ENCODE measurements around the gene NTRK1. TPM values are rescaled to one million over a fixed set of nuclear protein-coding genes. Genes with fewer than 3 reads are reported as not detected.

The NTRK1 gene
- polyA plus RNA-seq, 1 experiment, result 0.02 TPM

DNA sequence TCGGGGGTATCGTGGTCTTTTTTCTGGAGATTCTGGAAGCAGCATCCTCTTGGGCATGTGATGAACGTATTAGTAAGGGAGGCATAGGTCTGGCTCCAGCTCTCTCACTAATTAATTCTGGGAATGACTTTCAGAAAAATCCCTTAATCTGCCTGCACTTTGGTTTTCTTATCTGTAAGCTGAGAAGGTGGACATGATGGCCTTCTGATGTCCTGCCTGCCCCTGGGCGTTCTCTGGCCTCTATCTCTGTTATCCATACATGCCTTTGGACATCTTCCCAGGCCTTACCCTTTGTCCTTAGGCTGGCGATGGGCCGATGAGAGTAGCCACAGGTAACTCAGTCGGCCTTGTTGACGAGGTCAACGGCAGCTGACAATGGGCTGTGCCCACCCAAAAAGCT, 8.8 kb downstream of the NTRK1 start:
- no peak for DNase-seq (ENCODE audit: low read depth)
- ChIA-PET CTCF (interaction anchor here (1.6 to 4.0 kb wide), 4 partner anchors 9 to 143 kb away, joined by 5 to 33 read pairs (median 12); partner anchors contain the start of genes INSRR and NTRK1), POLR2A (interaction anchor here (0.6 kb wide), 1 partner anchor 161 kb away, joined by 3 read pairs; no protein-coding TSS in a partner anchor)
- Histone ChIP-seq H3K36me3 (ENCODE audit: control insufficient read depth, insufficient read depth, low read length) (no peaks in the 10 kb centered on the region), H3K27me3 (ENCODE audit: control insufficient read depth, insufficient read depth, low read length) (peaks cover 4% of the 10 kb centered on the region), H3K4me3 (ENCODE audit: low read depth, low read length) (no peak overlapping the region)
- TF ChIP-seq CTCF (IDR thresholded peaks at IDR 0.05; ENCODE audit: insufficient read depth, low read depth, low read length), result no peak

GRCh38 chr1:156873659-156874058, 13.0 kb downstream of the NTRK1 start:
- POLR2A ChIA-PET, result no interaction called here
- Histone ChIP-seq H3K4me3 (ENCODE audit: low read depth, low read length) (no peak overlapping the region), H3K36me3 (ENCODE audit: control insufficient read depth, insufficient read depth, low read length) (no peaks in the 10 kb centered on the region), H3K27me3 (ENCODE audit: control insufficient read depth, insufficient read depth, low read length) (peaks cover 11% of the 10 kb centered on the region)
- DNase-seq (ENCODE audit: low read depth), result no peak
- TF ChIP-seq CTCF (IDR thresholded peaks at IDR 0.05; ENCODE audit: insufficient read depth, low read depth, low read length), result no peak
- CTCF ChIA-PET, result interaction anchor here (0.6 to 5.9 kb wide), 4 partner anchors 13 to 73 kb away, joined by 3 to 31 read pairs (median 6); partner anchors contain the start of genes INSRR and NTRK1

- peaks cover 14% of the 10 kb centered on the region for H3K27me3 ChIP-seq (ENCODE audit: control insufficient read depth, insufficient read depth, low read length)
- CTCF ChIA-PET, result interaction anchor here (1.1 to 5.9 kb wide), 6 partner anchors 13 to 148 kb away, joined by 4 to 31 read pairs (median 5); partner anchors contain the start of genes INSRR and NTRK1
- no peaks in the 10 kb centered on the region for H3K36me3 ChIP-seq (ENCODE audit: control insufficient read depth, insufficient read depth, low read length)
- H3K4me3 ChIP-seq (ENCODE audit: low read depth, low read length), result no peak overlapping the region
- POLR2A ChIA-PET, result no interaction called here
- no peak for DNase-seq (ENCODE audit: low read depth)
- TF ChIP-seq CTCF (IDR thresholded peaks at IDR 0.05; ENCODE audit: insufficient read depth, low read depth, low read length), result no peak
Observed at GRCh38 chr1:156874142-156874541, 13.5 kb downstream of the NTRK1 start.

DNA sequence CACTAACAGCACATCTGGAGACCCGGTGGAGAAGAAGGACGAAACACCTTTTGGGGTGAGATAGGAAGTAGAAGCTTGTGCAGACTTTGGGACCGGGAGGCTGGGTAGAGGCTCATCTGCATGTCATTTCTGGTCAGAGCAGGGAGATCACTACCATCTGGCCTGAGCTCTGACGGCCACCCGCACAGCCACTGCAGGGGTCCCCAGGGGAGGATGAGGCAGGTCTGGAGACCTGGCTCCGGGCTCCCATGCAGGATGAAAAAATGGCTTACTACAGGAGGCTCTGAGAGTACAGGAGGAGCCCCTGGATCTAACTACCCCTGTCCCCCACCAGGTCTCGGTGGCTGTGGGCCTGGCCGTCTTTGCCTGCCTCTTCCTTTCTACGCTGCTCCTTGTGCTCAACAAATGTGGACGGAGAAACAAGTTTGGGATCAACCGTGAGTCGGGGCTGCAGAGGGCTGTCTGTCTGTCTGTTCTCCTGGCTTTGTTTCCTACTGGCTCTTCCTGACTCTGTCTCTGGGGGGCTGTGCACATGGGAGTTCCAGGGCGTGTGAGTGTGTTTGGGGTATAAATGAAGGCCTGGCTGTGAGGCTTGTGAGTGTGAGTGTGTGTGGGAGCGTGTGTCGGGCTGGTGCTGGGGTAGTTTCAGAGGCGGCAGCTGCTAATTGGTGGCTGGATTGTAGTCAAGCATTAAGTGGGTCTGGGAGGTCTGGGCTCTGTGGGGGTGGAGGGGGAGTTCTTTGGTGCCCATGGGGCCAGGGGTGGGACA, 14.1 kb downstream of the NTRK1 start:
- Histone ChIP-seq H3K4me3 (ENCODE audit: low read depth, low read length) (no peak overlapping the region), H3K27me3 (ENCODE audit: control insufficient read depth, insufficient read depth, low read length) (peaks cover 16% of the 10 kb centered on the region), H3K36me3 (ENCODE audit: control insufficient read depth, insufficient read depth, low read length) (no peaks in the 10 kb centered on the region)
- CTCF ChIA-PET, result interaction anchor here (1.1 to 5.9 kb wide), 6 partner anchors 14 to 148 kb away, joined by 4 to 31 read pairs (median 5); partner anchors contain the start of genes INSRR and NTRK1
- no peak for TF ChIP-seq CTCF (IDR thresholded peaks at IDR 0.05; ENCODE audit: insufficient read depth, low read depth, low read length)
- POLR2A ChIA-PET, result no interaction called here
- DNase-seq (ENCODE audit: low read depth), result no peak

DNA sequence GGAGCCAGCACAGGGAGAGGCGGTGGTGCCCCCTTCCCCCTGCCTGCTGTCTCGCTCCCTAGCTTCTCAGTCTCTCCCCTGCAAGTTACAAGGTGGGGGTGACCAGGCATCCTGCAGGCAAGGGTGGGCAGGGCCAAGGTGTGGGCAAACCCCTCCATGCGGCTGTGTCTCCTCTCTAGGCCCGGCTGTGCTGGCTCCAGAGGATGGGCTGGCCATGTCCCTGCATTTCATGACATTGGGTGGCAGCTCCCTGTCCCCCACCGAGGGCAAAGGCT, 14.6 kb downstream of the NTRK1 start:
- Histone ChIP-seq H3K4me3 (ENCODE audit: low read depth, low read length) (no peak overlapping the region), H3K36me3 (ENCODE audit: control insufficient read depth, insufficient read depth, low read length) (no peaks in the 10 kb centered on the region), H3K27me3 (ENCODE audit: control insufficient read depth, insufficient read depth, low read length) (peaks cover 16% of the 10 kb centered on the region)
- ChIA-PET CTCF (interaction anchor here (1.1 to 5.9 kb wide), 5 partner anchors 15 to 149 kb away, joined by 4 to 31 read pairs (median 4); partner anchors contain the start of genes INSRR and NTRK1), POLR2A (no interaction called here)
- no peak for DNase-seq (ENCODE audit: low read depth)
- TF ChIP-seq CTCF (IDR thresholded peaks at IDR 0.05; ENCODE audit: insufficient read depth, low read depth, low read length), result no peak
